Activated CD8-positive, alpha-beta memory T cell treated with anti-CD3 and anti-CD28 coated beads, Interleukin-2, amount 10 ng/mL, durations not matched to agents 7 days and 5 days (primary cell): Measurements from ENCODE around the gene SMYD2. TPM values are rescaled to one million over a fixed set of nuclear protein-coding genes. Genes with fewer than 3 reads are reported as not detected.

Experiments
- ATAC-seq: fragments of 150-1000 bp; cut with Tn5 transposase; one replicate; pipeline ENCODE4 v1.10.0; 2021; ENCODE audit warnings: moderate library complexity
- CTCF ChIA-PET: fragments of 350-600 bp; sonication (Branson Sonifier 250); formaldehyde crosslinking; loops from one replicate; lab custom pipeline; 2021; ENCODE audit warnings: antibody characterized with exemption; lab: Charles Lee
- DNase-seq: peaks from one replicate; pipeline ENCODE4 v3.0.0-alpha.2; 2020
- H3K27ac Mint-ChIP-seq: one replicate; pipeline ENCODE4 v1.8.0; 2021; ENCODE audit warnings: mild to moderate bottlenecking, mixed read lengths
- H3K27me3 Mint-ChIP-seq: one replicate; pipeline ENCODE4 v1.8.0; 2021; ENCODE audit warnings: mixed read lengths
- H3K36me3 Mint-ChIP-seq: one replicate; pipeline ENCODE4 v1.8.0; 2021; ENCODE audit warnings: mild to moderate bottlenecking, mixed read lengths
- H3K4me1 Mint-ChIP-seq: one replicate; pipeline ENCODE4 v1.8.0; 2021; ENCODE audit warnings: mixed read lengths
- H3K4me3 Mint-ChIP-seq: one replicate; pipeline ENCODE4 v1.8.0; 2021; ENCODE audit warnings: mild to moderate bottlenecking, moderate library complexity, mixed read lengths
- H3K9me3 Mint-ChIP-seq: one replicate; pipeline ENCODE4 v1.8.0; 2022; ENCODE audit warnings: low read depth, mixed read lengths
- total RNA-seq, 2 experiments: library from RNA; stranded (reverse); gene quantifications; one replicate each; pipeline ENCODE4 v1.2.3, GENCODE V29; 2021

Gene SMYD2
- total RNA-seq, 2 experiments from 2014 or later, result 23.1 to 26.5 TPM

DNA sequence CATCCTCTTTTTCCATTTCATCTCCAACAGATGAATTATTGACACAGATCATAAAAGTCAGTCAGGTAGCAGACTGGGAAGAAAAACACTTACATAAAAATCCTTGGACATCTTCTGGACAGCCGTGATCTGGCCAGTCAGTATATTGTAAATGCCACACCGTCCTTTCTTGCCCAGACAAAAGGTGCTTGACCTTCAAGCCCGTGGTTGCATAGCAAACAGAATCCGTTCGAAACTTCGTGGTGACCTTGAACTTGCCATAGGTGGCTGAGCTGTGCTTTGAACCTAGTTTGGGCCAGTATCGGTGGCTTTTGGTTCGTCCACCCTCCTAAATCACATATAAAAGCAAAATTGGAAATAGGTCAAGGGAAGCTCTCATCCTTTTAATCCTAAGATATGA is 88.4 kb downstream of the SMYD2 start:
- ATAC-seq (no peak), DNase-seq (no peak)
- peaks cover 16% of the 10 kb centered on the region for H3K27me3 Mint-ChIP-seq
- no peaks in the 10 kb centered on the region for H3K9me3 Mint-ChIP-seq
- CTCF ChIA-PET, result no interaction called here
- no peaks in the 10 kb centered on the region for H3K36me3 Mint-ChIP-seq
- no peak overlapping the region for H3K4me3 Mint-ChIP-seq
- no peak overlapping the region for H3K27ac Mint-ChIP-seq
- H3K4me1 Mint-ChIP-seq, result no peaks in the 10 kb centered on the region

GRCh38 chr1:214370615-214371014 is 89.7 kb downstream of the SMYD2 start:
- CTCF ChIA-PET, result interaction anchor here (0.9 kb wide), 1 partner anchor 39 kb away, joined by 3 read pairs; no protein-coding TSS in a partner anchor
- DNase-seq (no peak), ATAC-seq (no peak)
- H3K27ac Mint-ChIP-seq, result no peak overlapping the region
- H3K4me3 Mint-ChIP-seq, result no peak overlapping the region
- H3K27me3 Mint-ChIP-seq, result peaks cover 14% of the 10 kb centered on the region
- H3K4me1 Mint-ChIP-seq, result no peaks in the 10 kb centered on the region
- H3K9me3 Mint-ChIP-seq, result no peaks in the 10 kb centered on the region
- H3K36me3 Mint-ChIP-seq, result no peaks in the 10 kb centered on the region

GRCh38 chr1:214372092-214372491 is 91.1 kb downstream of the SMYD2 start:
- peaks cover 16% of the 10 kb centered on the region for H3K27me3 Mint-ChIP-seq
- no peak overlapping the region for H3K27ac Mint-ChIP-seq
- no peaks in the 10 kb centered on the region for H3K36me3 Mint-ChIP-seq
- no peak overlapping the region for H3K4me3 Mint-ChIP-seq
- H3K4me1 Mint-ChIP-seq, result no peaks in the 10 kb centered on the region
- DNase-seq (no peak), ATAC-seq (no peak)
- H3K9me3 Mint-ChIP-seq, result no peaks in the 10 kb centered on the region
- CTCF ChIA-PET, result no interaction called here

DNA sequence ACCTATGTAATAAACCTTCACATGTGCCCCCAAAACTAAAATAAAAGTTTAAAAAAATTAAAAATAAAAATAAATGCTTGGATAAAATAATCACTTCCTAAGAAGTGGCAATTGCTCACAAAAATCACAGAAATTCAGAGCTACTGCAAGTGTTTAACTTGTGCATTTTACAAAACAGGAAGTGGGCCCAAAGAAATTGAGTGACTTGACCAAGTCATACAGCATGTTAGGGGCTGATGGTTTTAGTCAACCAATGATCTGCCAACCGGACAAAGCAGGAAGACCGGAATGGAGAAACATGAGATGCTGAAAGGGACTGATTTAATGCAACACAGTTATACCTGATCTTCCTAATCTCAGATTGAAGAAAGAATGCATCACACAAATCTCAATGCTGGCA is 96.5 kb downstream of the SMYD2 start:
- Mint-ChIP-seq H3K27ac (no peak overlapping the region), H3K9me3 (no peaks in the 10 kb centered on the region), H3K36me3 (no peaks in the 10 kb centered on the region), H3K4me3 (no peak overlapping the region), H3K4me1 (no peaks in the 10 kb centered on the region), H3K27me3 (peaks cover 18% of the 10 kb centered on the region)
- DNase-seq, result no peak
- CTCF ChIA-PET, result no interaction called here
- ATAC-seq, result no peak

DNA sequence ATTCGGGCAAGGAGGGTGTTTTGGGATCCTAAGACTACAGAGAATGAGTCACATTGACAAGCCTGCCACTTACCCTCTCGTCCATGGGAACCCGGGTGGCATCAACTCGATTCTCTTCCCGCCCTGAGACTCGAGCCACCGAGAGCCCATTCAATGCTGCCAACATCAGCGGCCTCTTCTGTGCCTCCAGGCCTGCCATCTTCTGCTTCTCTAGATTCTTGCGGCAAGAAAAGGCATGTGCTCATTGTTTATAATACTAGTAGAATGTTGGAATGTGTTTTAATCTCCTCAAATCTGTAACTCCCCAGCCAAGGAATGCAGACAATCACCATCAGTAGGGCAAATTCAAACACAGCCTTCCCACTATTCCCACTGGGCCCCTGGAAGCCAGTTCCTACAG is 96.9 kb downstream of the SMYD2 start:
- DNase-seq, result no peak
- CTCF ChIA-PET, result no interaction called here
- H3K27me3 Mint-ChIP-seq, result peaks cover 18% of the 10 kb centered on the region
- no peak overlapping the region for H3K27ac Mint-ChIP-seq
- no peak overlapping the region for H3K4me3 Mint-ChIP-seq
- no peaks in the 10 kb centered on the region for H3K36me3 Mint-ChIP-seq
- H3K9me3 Mint-ChIP-seq, result no peaks in the 10 kb centered on the region
- H3K4me1 Mint-ChIP-seq, result no peaks in the 10 kb centered on the region
- no peak for ATAC-seq

DNA sequence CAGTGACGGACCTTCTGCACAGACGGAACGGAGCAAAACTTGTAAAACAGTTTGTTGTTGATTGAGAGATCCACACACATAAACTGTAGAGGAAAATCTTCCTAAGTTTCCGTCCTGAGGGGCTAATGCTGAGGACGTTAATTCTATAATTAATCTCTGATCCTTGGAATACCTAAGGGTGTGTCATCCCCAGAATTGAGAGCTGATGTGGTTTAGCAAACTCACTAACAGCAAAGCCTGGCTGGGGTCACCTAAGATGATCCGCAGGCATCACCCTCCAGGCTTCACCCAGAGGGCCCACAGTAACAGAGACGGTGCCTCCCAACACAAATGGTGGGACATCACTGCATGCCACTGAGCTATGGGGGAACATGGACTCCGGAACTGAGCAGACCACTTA is 97.5 kb downstream of the SMYD2 start:
- no peaks in the 10 kb centered on the region for H3K4me1 Mint-ChIP-seq
- no peak overlapping the region for H3K4me3 Mint-ChIP-seq
- no peak for DNase-seq
- no peak for ATAC-seq
- no peaks in the 10 kb centered on the region for H3K36me3 Mint-ChIP-seq
- no peaks in the 10 kb centered on the region for H3K9me3 Mint-ChIP-seq
- no peak overlapping the region for H3K27ac Mint-ChIP-seq
- CTCF ChIA-PET, result no interaction called here
- peaks cover 18% of the 10 kb centered on the region for H3K27me3 Mint-ChIP-seq

DNA sequence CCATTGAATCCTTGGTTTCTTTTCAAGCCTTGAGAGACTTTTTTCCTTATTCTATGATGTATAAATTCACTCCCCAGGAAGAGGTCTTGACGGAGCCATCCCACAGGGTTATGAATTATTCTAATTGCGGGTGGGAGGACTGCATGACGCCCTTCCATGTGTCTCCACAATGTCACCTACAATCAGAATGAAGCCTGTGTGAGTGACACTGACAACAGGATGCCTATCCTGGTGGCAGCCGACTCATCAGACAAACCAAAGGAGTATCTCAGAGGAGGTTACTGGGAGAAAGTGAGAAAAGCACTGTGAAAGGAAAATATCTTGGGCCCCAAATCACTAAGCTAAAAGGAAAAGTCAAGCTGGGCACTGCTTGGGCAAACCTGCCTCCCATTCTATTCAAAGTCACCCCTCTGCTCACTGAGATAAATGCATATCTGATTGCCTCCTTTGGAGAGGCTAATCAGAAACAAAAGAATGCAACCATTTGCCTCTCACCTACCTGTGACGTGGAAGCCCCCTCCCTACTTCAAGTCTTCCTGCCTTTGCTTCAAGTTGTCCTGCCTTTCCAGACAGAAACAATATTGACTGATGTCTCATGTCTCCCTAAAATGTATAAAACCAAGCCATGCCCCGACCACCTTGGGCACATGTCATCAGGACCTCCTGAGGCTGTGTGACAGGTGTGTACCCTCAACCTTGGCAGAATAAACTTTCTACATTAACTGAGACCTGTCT is 98.4 kb downstream of the SMYD2 start:
- CTCF ChIA-PET, result no interaction called here
- no peaks in the 10 kb centered on the region for H3K4me1 Mint-ChIP-seq
- ATAC-seq (no peak), DNase-seq (no peak)
- H3K9me3 Mint-ChIP-seq, result no peaks in the 10 kb centered on the region
- H3K27ac Mint-ChIP-seq, result no peak overlapping the region
- no peaks in the 10 kb centered on the region for H3K36me3 Mint-ChIP-seq
- peaks cover 18% of the 10 kb centered on the region for H3K27me3 Mint-ChIP-seq
- no peak overlapping the region for H3K4me3 Mint-ChIP-seq

DNA sequence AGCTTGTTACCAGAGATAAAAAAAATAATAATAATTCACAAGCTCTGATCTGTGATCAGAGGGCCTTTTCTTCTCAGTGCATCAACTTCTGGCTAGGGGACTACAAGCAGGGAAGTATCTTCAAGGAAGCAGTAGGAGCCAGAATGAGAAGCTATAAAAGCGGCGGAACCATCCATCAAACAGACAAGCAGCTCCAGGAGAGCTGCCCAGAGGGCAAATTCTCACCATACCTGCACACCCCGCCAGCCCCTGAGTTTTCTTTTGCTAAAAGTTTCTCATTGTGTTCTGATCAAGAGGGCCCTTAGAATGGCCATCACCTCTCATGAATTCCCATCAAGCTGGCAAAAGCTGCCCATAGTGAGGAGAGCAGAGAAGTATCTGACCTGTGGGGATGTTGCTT is 99.4 kb downstream of the SMYD2 start:
- Mint-ChIP-seq H3K27me3 (peaks cover 18% of the 10 kb centered on the region), H3K4me3 (no peak overlapping the region), H3K9me3 (no peaks in the 10 kb centered on the region), H3K4me1 (no peaks in the 10 kb centered on the region), H3K36me3 (no peaks in the 10 kb centered on the region), H3K27ac (no peak overlapping the region)
- DNase-seq, result no peak
- ATAC-seq, result no peak
- CTCF ChIA-PET, result interaction anchor here (1.5 kb wide), 1 partner anchor 48 kb away, joined by 8 read pairs; no protein-coding TSS in a partner anchor

GRCh38 chr1:214380986-214381695 is 100.2 kb downstream of the SMYD2 start:
- Mint-ChIP-seq H3K36me3 (no peaks in the 10 kb centered on the region), H3K27ac (no peak overlapping the region), H3K4me1 (peaks cover 4% of the 10 kb centered on the region), H3K4me3 (no peak overlapping the region), H3K27me3 (peaks cover 12% of the 10 kb centered on the region), H3K9me3 (no peaks in the 10 kb centered on the region)
- no peak for DNase-seq
- CTCF ChIA-PET, result interaction anchor here (1.5 kb wide), 1 partner anchor 49 kb away, joined by 8 read pairs; no protein-coding TSS in a partner anchor
- ATAC-seq, result no peak

DNA sequence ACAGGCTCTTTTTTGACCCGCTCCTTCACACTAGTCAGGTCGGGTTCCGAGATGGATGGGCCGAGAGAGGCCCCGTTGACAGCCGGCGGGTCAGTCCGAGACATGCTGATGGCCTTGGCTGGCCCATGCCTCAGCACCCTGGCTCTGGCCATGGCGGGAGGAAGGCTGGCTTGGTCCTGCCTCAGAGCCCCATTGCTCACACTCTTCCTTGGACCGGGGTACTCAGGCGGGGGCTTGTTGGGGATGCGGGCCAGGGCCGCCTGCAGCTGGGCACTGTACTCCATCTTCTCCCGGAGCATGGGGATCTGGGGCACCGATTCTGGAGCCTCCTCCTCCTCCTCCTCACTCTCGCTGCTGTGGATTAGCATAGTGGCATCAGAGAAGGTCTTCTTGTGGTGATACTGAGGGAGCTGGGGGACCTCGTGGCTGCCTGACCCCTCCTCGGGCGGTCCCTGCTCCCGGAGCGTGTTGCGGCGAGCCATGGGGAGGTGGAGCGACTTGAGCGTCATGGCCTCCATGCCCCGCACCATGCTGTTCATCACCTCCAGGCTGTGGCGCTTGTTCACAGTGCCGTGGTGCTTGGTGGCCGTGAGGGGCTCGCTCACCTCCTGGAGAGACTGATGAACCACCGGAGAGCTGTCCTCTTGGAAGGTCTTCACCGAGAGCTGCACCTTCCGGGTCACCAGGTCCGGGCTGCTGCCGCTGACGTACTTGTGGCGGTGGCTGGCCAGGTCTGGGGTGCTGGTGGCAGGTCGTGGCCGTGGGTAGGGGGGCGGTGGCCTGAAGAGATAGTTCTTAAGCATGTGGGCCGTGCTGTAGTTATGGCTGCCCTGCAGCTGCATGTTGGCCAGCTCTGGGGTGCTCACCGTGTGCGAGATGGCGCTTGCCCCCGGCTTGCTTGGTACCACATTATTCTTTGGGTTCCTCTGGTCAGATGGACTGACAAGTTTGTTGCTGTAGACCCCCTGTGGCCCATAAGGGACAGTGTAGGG is 102.7 kb downstream of the SMYD2 start:
- Mint-ChIP-seq H3K36me3 (no peaks in the 10 kb centered on the region), H3K4me1 (peaks cover 6% of the 10 kb centered on the region), H3K9me3 (no peaks in the 10 kb centered on the region), H3K27me3 (peaks cover 9% of the 10 kb centered on the region), H3K4me3 (no peak overlapping the region), H3K27ac (no peak overlapping the region)
- CTCF ChIA-PET, result no interaction called here
- DNase-seq (no peak), ATAC-seq (no peak)

DNA sequence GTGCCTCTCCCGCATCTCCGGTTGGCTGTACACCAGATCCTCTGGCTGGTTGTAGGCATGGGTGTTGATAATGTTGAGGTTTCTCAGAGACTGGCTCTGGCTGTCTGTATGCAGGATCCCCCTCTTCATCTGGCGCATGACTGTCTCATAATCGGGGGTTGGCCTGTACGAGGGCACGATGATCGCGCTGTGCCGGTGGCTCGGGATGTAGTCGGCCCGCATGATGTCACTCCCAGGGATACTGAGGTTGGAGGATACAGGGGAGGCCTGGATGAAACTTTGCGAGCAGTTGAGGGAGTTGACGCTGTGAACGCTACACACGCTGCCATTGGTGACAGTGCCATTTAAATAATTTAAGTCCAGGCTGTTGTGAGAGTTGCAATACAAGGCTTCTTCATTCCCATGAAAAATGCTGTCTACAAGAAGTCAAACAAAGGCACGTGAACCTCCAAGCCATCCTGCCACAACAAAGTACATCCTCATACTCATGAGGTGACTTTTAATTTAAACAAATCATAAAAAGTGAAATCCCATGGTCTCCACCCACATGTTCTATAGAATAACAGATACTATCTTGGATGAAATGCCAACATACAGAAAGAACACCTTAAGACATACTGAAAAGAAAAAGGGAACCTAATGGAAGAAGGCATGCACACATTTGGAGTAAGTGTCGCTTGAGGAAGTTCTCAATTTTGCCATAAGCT is 103.6 kb downstream of the SMYD2 start:
- H3K36me3 Mint-ChIP-seq, result peaks cover under 1% of the 10 kb centered on the region
- no peaks in the 10 kb centered on the region for H3K9me3 Mint-ChIP-seq
- no peak overlapping the region for H3K4me3 Mint-ChIP-seq
- no peak for ATAC-seq
- CTCF ChIA-PET, result no interaction called here
- DNase-seq, result no peak
- no peak overlapping the region for H3K27ac Mint-ChIP-seq
- H3K27me3 Mint-ChIP-seq, result peaks cover 8% of the 10 kb centered on the region
- peaks cover 8% of the 10 kb centered on the region for H3K4me1 Mint-ChIP-seq

GRCh38 chr1:214385428-214385827 is 104.5 kb downstream of the SMYD2 start:
- ATAC-seq (no peak), DNase-seq (no peak)
- no peaks in the 10 kb centered on the region for H3K9me3 Mint-ChIP-seq
- peaks cover 1% of the 10 kb centered on the region for H3K36me3 Mint-ChIP-seq
- peaks cover 5% of the 10 kb centered on the region for H3K27me3 Mint-ChIP-seq
- H3K4me1 Mint-ChIP-seq, result peaks cover 11% of the 10 kb centered on the region
- CTCF ChIA-PET, result interaction anchor here (3.6 kb wide), 1 partner anchor 11 kb away, joined by 13 read pairs; no protein-coding TSS in a partner anchor
- no peak overlapping the region for H3K27ac Mint-ChIP-seq
- no peak overlapping the region for H3K4me3 Mint-ChIP-seq
